HG03095 (cell line): ENCODE measurements around the gene ESR2.
"Not testable (repeated sequence)": the region's sequence is repeated elsewhere in the genome, so short reads cannot be mapped to it uniquely, and the experiment has no call there.

Source experiments
- ATAC-seq: cut with Tn5 transposase; IDR thresholded peaks from one replicate; pipeline ENCODE4 v1.9.1; 2021; ENCODE audit warnings: moderate library complexity; ENCODE audit not compliant: unreplicated experiment

Gene ESR2

DNA sequence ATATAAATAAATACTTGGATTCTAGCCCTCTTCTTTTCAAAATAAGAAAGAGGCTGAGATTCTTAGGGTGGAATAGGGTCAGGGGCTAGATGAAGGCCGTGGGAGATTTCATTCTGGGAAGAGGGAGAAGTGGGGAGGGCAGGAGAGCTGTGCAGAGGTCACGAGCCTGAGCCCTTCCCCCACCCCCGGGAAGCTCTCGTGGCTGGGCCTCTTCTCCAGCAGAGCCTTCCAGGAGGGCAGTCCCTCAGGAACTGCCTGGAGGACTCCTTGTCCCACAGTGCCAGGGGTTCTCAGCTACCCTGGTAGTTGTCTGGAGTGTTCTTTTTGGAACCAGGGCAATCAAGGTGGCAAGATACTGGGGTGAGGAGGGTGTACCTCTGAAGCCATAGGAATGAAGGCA is 94.0 kb downstream of the ESR2 start:
- ATAC-seq: no peak

DNA sequence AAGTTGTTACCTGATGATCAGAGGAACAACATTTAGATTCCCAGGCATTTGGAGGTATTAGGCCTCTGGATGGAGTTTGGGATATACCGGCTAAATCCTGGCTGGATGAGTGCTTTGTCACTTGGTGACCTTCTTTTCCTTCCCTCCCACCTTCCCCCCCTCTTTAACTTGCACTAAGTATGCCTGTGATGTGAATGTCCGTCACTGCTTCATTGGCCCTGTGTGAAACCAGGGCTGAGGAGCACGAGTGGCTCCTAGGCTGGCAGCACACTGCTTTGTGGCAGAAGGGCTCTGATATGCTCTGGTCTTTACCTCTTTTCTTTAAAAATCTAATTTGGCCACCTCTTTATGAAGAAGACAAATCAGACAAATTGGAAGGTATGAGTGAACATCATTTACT is 95.7 kb downstream of the ESR2 start:
- no peak for ATAC-seq

DNA sequence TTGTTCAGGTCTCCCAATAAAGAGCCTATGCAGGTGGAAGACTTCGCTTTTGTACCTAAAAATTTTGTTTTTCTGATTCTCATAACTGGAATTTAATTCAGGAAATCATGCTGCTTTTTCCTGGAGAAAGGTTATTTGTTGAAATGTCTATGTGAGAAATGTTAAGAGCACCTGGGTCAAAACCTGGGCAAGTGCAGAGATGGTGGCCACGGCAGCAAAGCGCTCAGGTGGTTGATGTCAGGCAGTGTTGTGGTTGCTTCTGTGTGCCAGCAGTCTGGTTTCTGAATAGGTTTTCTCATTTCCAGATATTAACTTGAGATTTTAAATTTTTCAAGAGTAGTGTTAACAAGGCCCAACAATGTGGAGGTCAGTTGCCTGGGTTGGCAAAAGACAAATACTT is 96.2 kb downstream of the ESR2 start:
- no peak for ATAC-seq

GRCh38 chr14:64196814-64197411 is 97.3 kb downstream of the ESR2 start:
- ATAC-seq: no peak

DNA sequence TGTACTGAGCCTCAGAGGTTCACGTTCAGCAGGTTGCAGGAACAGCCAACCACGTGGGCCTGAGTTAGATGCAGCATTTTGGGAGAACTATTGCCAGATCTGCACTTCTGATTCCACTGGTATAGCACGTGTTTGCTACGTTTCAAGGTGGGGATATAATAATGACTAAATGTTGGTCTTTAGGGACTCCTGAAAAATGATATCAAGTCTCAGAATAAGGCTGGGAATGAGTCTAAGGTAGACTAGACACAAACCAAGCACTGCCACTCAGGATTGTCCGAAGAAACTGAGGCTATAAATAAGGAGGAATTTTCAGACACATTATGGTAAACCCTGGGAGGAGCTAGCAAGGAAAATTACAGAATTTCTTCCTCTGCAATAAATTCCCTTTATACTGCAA is 98.1 kb downstream of the ESR2 start:
- ATAC-seq: no peak

GRCh38 chr14:64195199-64195598 is 99.0 kb downstream of the ESR2 start:
- no peak for ATAC-seq

DNA sequence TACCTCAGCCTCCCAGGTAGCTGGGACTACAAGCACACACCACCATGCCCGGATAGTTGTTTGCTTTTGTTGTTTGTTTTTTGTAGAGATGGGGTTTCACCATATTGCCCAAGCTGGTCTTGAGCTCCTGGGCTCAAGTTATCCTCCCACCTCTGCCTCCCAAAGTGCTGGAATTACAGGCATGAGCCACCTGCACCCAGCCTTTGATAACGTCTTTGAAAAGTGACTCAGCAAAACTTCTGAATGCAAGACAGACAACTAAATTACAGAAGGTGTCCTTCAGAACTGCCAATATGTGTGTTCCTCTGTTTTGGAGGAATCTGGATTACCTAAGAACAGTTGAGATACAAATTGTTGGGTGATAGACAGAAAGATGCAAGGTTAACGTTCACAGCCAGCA is 99.8 kb downstream of the ESR2 start:
- ATAC-seq: no peak

DNA sequence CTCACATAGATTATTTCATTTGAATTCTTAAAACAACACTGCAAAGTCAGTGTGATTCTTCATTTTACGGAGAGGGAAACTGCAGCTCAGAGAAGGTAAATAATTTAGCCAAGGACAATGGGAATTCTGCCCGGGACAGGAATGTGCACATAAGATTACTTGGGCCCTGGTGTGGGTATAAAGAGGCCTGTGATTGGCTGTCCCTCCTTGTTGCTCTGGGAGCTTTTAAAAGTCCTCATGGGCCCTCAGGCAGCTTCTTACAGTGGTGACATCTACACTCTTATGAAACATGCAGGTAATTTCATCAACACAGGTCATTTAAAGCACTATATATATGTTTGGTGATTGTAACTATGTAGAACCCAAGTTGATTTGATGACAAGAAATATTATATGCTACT is 100.3 kb downstream of the ESR2 start:
- ATAC-seq: no peak

DNA sequence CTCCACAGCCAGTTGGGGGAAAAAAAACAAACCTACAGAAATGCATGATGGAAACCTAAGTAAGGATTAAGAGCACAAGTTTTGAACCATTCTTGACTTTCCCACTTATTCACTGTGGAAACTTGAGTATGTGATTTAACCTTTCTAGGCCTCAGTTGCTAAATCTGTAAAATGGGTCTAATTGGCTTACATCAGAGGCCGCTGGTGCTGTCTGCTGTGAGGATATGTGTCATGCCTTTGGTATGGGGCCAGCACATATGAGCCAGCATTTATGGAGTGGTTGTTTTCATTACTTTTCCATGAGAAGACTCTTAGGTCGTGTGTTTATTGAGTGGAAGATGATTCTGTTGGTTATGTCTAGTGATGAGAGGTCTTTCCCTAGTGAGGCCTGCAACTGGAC is 102.4 kb downstream of the ESR2 start:
- no peak for ATAC-seq

GRCh38 chr14:64190974-64191502 is 103.1 kb downstream of the ESR2 start:
- no peak for ATAC-seq

DNA sequence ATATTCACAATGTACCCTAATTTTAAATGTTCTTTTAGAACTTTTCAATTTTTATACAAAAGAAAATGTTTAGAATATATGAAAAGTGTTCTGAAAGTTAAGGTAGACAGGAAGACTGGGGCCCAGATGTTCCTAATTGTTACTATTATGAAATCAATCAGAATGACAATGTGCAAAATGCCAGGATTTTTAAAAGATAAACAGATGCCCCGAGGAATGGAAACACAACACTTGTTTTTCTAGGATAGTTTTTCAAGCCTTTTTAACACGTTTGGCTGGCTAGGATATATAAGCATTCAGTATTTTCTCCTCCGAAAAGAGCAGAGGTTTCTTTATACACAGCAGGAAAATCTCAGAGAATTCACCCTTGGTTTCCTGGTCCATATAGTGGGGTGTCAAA is 106.8 kb downstream of the ESR2 start:
- no peak for ATAC-seq

DNA sequence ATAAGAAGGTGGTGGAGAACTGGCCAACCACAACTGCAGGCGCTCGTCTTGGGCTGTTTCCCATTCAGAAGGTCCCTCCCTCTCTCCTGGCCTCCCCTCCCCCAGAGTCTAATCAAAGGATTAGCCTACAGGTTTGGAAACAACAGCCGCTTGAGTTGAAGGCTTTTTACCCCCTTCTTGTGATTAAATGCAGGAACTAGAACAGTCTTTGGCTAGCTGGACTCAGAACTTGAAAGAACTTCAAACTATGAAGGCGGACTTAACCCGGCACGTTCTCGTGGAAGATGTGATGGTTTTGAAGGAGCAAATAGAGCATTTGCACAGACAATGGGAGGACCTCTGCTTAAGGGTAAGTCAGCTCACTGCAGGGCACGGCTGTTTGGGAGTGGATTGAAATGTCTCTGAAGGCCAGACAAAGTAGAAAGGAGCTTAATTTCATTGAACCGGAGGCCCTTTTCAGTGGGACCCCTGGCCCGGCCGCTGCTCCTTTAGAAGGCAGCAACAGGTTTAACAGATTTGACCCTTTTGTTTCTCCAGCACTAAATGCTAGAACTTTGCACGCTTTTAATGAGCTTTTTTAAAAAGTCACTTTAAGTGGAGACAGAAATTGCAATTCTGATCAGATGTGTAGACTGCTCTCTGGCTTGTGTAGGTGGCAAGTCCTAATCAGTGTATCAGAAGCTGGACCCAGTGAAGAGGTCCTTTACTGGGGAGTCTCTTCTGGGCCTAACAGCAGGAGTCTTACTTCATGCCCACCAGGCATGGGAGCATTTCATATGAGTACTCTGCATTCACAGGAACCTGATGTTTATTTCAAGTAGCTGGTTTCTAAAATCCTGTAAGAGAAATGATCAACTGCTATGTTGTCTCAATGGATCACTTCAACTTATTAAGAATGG is 107.7 kb downstream of the ESR2 start:
- no peak for ATAC-seq

DNA sequence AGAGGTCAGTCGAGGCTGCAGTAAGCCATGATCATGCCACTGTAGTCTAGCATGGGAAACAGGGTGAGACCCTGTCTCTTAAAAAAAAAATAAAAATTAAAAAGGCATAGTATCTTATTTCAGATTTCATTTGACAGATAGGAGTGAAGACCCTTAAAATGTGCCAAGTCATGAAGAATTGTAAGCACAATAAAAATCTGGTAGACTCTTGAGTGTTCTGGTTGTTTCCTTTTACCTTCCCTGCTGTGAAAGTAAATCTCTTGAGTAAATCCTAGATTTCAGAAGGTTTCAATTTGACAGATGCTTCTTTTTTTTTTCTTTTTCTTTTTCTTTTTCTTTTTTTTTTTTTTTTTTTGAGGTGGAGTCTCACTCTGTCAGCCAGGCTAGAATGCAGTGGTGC is 109.0 kb downstream of the ESR2 start:
- no peak for ATAC-seq

GRCh38 chr14:64184103-64184729 is 110.0 kb downstream of the ESR2 start:
- ATAC-seq: no peak

DNA sequence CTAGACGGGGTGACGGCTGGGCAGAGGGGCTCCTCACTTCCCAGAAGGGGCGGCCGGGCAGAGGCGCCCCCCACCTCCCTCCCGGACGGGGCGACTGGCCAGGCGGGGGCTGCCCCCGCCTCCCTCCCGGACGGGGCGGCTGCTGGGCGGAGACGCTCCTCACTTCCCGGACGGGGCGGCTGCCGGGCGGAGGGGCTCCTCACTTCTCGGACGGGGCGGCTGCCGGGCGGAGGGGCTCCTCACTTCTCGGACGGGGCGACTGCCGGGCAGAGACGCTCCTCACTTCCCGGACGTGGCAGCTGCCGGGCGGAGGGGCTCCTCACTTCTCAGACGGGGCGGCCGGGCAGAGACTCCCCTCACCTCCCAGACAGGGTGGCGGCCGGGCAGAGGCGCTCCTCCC is 111.3 kb downstream of the ESR2 start:
- not testable (repeated sequence) for ATAC-seq

GRCh38 chr14:64178814-64179213 is 115.4 kb downstream of the ESR2 start:
- ATAC-seq: no peak

- ATAC-seq: no peak
Measured at GRCh38 chr14:64176330-64176729, 117.8 kb downstream of the ESR2 start.

GRCh38 chr14:64174922-64175782 is 119.0 kb downstream of the ESR2 start:
- ATAC-seq: no peak

- no peak for ATAC-seq
Measured at GRCh38 chr14:64170181-64170580, 124.0 kb downstream of the ESR2 start.

DNA sequence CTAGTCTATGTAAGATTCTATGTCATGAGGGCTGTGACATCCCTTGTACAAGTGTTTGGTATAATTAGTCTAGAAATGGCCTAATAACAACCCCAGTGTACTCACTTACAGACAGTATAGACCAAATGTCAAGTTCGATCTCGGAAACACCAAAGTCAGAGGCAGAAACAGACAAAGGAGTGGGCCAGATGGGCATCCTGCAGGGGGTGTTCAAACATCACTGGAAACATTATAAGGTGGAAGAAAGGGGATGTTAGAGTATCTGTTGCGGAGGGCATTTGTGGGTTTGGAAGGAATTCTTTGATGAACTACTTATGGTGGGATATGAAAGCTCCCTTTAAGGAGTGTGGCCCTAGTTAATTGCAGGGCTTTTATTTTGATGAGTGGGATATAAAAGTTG is 134.6 kb downstream of the ESR2 start:
- ATAC-seq: no peak

DNA sequence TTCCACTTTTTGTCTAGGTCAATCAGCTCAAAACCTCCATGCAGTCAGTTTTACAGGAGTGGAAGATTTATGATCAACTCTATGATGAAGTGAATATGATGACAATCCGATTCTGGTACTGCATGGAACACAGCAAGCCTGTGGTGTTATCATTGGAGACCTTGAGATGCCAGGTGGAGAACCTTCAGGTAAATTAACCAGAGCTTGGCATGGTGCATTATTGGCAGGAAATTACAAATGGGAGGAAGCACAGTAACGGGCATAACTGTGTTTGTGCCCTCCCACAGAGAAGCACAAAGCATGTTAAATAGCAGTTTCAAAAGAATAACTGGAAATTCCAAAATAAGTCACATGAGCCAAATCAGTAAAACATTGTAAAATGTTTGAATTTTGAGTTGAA is 135.6 kb downstream of the ESR2 start:
- no peak for ATAC-seq
